ENCODE measurements around the gene DSTN.

Gene DSTN

GRCh38 chr20:17620371-17621228, 50.7 kb downstream of the DSTN start:
- DNase-seq: peak in 5 of 10 donors; percentile 5 to 80 (median 57)
- intact Hi-C loops (cut with DNase I): no loop called here

GRCh38 chr20:17621229-17621968, 51.5 kb downstream of the DSTN start:
- intact Hi-C loops (cut with DNase I): no loop called here
- DNase-seq: peak in 4 of 10 donors; percentile 1 to 73 (median 8)

- intact Hi-C loops (cut with DNase I): no loop called here
- DNase-seq: peak in 2 of 10 donors; percentile 5 to 63
Measured at GRCh38 chr20:17622086-17622850, 52.4 kb downstream of the DSTN start.

GRCh38 chr20:17622851-17623508, 53.1 kb downstream of the DSTN start:
- DNase-seq: peak in 4 of 10 donors; percentile 2 to 75 (median 46)
- intact Hi-C loops (cut with DNase I): no loop called here

- intact Hi-C loops (cut with DNase I): no loop called here
- DNase-seq: peak in 2 of 10 donors; percentile 41 to 58
Measured at GRCh38 chr20:17624070-17624469, 54.2 kb downstream of the DSTN start.

GRCh38 chr20:17624551-17625245, 54.8 kb downstream of the DSTN start:
- intact Hi-C loops (cut with DNase I): no loop called here
- DNase-seq: peak in 4 of 10 donors; percentile 18 to 73 (median 50)

GRCh38 chr20:17625246-17626051, 55.6 kb downstream of the DSTN start:
- intact Hi-C loops (cut with DNase I): no loop called here
- peak in 5 of 10 donors; percentile 6 to 64 (median 60) for DNase-seq

- DNase-seq: peak in 4 of 10 donors; percentile 21 to 61 (median 53)
- intact Hi-C loops (cut with DNase I): no loop called here
Measured at GRCh38 chr20:17626217-17627007, 56.5 kb downstream of the DSTN start.

- DNase-seq: peak in 4 of 10 donors; percentile 19 to 75 (median 62)
Measured at GRCh38 chr20:17627101-17627955, 57.5 kb downstream of the DSTN start.

GRCh38 chr20:17628101-17628841, 58.4 kb downstream of the DSTN start:
- intact Hi-C loops (cut with DNase I): no loop called here
- peak in 4 of 10 donors; percentile 14 to 72 (median 58) for DNase-seq

More at GRCh38 chr20:17627101-17627955, 57.5 kb downstream of the DSTN start:
- intact Hi-C loops (cut with DNase I): no loop called here

GRCh38 chr20:17629025-17629424, 59.1 kb downstream of the DSTN start:
- intact Hi-C loops (cut with DNase I): no loop called here
- peak in 3 of 10 donors; percentile 7 to 80 (median 27) for DNase-seq

GRCh38 chr20:17629678-17630089, 59.8 kb downstream of the DSTN start:
- peak in 2 of 10 donors; percentile 12 to 76 for DNase-seq
- intact Hi-C loops (cut with DNase I): no loop called here

- intact Hi-C loops (cut with DNase I): no loop called here
- DNase-seq: peak in 1 of 10 donors; percentile 55
Measured at GRCh38 chr20:17630151-17630805, 60.4 kb downstream of the DSTN start.

- intact Hi-C loops (cut with DNase I): no loop called here
- peak in 1 of 10 donors; percentile 62 for DNase-seq
Measured at GRCh38 chr20:17630806-17631195, 60.9 kb downstream of the DSTN start.

GRCh38 chr20:17631576-17632319, 61.9 kb downstream of the DSTN start:
- intact Hi-C loops (cut with DNase I): no loop called here
- peak in 1 of 10 donors; percentile 45 for DNase-seq

Measured in posterior cingulate gyrus (tissue), 11 donors.